GM19023 (cell line): ENCODE data around the gene COL4A1.

Experiments
- ATAC-seq: cut with Tn5 transposase; IDR thresholded peaks from one replicate; pipeline ENCODE4 v1.9.1; 2021; ENCODE audit warnings: mild to moderate bottlenecking, moderate library complexity; ENCODE audit not compliant: unreplicated experiment

The COL4A1 gene

GRCh38 chr13:110227864-110228643 lies 78.9 kb downstream of the COL4A1 start:
- no peak for ATAC-seq

- no peak for ATAC-seq
Observed at GRCh38 chr13:110227416-110227815, 79.5 kb downstream of the COL4A1 start.

- ATAC-seq, result no peak
Observed at GRCh38 chr13:110225609-110226574, 81.1 kb downstream of the COL4A1 start.

- no peak for ATAC-seq
Observed at GRCh38 chr13:110225003-110225402, 82.0 kb downstream of the COL4A1 start.

- no peak for ATAC-seq
Observed at GRCh38 chr13:110224519-110224918, 82.4 kb downstream of the COL4A1 start.

GRCh38 chr13:110221406-110222117 lies 85.4 kb downstream of the COL4A1 start:
- no peak for ATAC-seq

GRCh38 chr13:110220471-110220870 lies 86.5 kb downstream of the COL4A1 start:
- ATAC-seq, result no peak

GRCh38 chr13:110218581-110219201 lies 88.3 kb downstream of the COL4A1 start:
- ATAC-seq, result no peak

GRCh38 chr13:110217811-110218210 lies 89.1 kb downstream of the COL4A1 start:
- ATAC-seq, result no peak

- ATAC-seq, result no peak
Observed at GRCh38 chr13:110217085-110217484, 89.9 kb downstream of the COL4A1 start.

- no peak for ATAC-seq
Observed at GRCh38 chr13:110216398-110217041, 90.4 kb downstream of the COL4A1 start.

- ATAC-seq, result no peak
Observed at GRCh38 chr13:110216006-110216397, 91.0 kb downstream of the COL4A1 start.

GRCh38 chr13:110215606-110216005 lies 91.4 kb downstream of the COL4A1 start:
- no peak for ATAC-seq

GRCh38 chr13:110214637-110215036 lies 92.3 kb downstream of the COL4A1 start:
- ATAC-seq, result no peak

GRCh38 chr13:110213461-110214074 lies 93.4 kb downstream of the COL4A1 start:
- ATAC-seq, result no peak

GRCh38 chr13:110212529-110212928 lies 94.4 kb downstream of the COL4A1 start:
- no peak for ATAC-seq

GRCh38 chr13:110211735-110212134 lies 95.2 kb downstream of the COL4A1 start:
- no peak for ATAC-seq

GRCh38 chr13:110211046-110211445 lies 95.9 kb downstream of the COL4A1 start:
- ATAC-seq, result no peak

- ATAC-seq, result no peak
Observed at GRCh38 chr13:110210604-110210985, 96.4 kb downstream of the COL4A1 start.
